EH (cell line): ENCODE data around the gene FAM171A1.
"Not testable (repeated sequence)": the region's sequence is repeated elsewhere in the genome, so short reads cannot be mapped to it uniquely, and the experiment has no call there.

ENCODE experiments used
- DNase-seq: peaks from one replicate; pipeline ENCODE4 v3.0.0-alpha.2; 2015; ENCODE audit warnings: low read depth

The FAM171A1 gene

DNA sequence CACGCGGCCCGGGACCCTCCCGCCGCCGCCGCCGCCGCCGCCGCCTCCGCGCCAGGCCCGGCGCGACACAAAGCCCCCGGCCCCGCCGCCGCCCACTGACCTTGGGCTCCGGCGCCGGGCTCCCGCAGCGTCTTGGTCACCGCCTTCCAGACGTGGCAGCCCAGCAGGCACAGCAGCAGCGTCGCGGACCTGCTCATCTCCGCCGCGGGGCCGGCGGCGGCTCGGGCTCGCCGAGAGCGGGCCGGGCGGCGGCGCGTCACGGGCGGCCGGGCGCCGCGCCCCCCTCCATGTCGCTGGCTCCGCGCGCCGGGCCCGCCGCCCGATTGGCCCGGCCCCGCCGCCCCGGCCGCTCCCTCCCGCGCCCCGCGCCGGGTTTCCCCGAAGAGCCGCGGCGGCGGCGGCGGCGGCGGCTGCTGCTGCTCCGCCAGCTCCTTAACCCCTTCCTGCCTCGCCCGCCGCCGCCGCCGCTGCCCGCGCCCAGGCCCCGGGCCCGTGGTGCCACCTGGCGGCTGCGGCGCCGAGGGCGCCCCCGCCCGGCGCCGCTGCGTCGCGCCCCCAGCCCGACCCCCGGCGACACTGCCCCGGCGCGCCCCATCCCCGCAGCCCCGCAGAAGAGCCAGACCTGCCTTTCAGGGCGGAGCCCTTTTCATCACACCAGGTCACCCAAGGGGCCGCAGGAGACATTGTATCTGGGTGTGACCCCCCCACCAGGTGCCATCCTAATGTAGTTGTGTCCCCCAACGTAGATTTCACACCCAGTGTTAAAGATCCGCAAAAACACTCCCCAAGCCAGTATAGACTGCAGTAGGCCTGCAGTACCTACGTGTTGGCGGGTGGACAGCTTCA, at the start of gene FAM171A1:
Gene FAM171A1 (minus strand): TSS at position 434 of the 846 bp plus-strand sequence. CDS start 237 bp downstream, at position 197.
- DNase-seq, result peak; percentile 67

DNA sequence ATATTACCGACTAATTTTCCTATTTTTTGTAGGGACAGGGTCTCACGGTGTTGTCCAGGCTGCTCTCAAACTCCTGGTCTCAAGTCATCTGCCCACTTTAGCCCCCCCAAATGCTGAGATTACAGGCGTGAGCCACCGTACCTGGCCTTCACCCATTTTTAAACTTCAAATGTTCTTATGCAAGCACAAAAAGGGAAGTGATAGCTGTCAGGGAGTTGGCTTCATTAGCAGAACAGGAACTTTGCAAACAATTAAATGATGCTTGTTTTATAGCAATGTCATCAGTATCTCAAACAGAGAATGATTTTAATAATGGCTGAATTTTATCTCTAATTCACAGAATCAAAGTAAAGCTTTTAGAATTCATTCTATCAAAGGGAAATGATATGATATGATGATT, 49.8 kb upstream of the FAM171A1 start:
- no peak for DNase-seq

DNA sequence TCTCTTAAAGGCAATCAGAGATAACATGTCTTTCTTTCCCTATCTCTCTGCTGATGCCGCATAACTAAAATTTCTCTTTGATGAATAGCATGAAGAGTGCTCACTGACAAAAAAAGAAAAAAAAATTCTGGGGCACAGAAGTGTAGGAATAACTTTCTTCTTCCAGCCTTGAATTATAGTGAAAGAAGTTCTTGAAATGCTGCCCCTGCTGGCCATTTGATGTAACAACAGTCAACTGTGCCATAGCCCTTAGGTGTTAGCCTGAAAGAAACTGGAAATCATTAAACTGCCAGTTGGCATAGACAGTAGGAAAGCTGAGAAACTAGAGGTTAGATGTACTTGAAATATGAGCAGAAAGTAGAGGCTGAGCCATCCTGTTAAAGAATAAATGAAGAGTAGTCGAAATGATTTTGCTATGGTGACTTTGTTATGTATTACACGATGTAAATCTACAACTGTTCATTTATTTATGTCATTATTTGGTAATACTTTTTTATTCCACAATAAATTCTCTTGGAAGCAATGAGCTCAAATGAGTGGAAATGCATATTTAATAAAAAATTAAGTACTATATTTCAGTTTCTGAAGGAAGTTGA, 48.3 kb upstream of the FAM171A1 start:
- peak; percentile 53 for DNase-seq

DNA sequence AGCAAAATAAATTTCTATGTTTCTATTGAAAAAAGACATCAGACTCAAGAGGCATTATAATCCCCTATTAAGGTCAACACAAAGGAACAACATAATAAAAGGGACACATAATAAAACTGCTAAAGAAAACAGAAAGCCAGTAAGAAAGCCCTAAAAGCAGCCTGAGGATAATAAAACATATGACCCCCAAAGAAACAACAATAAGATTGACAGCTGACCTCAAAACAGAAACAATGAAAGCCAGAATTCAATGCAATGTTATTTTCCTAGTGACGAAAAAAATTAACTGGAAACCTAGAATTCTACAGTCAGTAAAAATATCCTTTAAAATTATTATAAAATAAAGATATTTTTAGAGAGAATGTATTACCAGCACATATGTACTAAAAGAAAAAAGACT, 44.9 kb upstream of the FAM171A1 start:
- no peak for DNase-seq

DNA sequence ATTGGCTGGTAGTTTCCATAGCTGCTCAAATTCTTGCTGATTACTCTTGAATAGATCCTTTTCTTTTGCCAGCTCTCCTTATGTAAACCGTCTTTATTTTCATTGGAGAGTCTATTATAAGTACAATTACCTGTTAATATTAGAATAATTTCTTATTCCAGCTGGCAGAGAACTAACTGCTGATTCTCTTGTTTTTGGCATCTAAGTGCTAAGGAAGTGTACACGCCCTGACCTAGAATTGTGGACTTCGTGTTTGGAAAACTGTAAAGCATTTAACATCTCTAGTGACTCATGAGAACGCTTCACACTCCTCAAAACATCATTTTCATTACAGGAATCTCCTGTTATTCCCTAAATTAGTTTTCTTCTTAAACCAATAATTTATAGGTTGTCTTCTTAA, 39.9 kb upstream of the FAM171A1 start:
- no peak for DNase-seq

DNA sequence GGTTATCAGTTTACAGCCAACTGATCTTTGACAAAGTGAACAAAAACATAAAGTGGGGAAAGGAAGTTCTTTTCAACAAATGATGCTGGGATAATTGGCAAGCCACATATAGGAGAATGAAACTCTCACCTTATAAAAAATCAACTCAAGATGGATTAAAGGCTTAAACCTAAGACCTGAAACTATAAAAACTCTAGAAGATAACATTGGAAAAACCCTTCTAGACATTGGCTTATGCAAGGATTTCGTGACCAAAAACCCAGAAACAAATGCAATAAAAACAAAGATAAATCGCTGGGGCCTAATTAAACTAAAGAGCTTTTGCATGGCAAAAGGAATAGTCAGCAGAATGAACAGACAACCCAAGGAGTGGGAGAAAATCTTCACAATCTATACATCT, 38.3 kb upstream of the FAM171A1 start:
- DNase-seq, result not testable (repeated sequence)

DNA sequence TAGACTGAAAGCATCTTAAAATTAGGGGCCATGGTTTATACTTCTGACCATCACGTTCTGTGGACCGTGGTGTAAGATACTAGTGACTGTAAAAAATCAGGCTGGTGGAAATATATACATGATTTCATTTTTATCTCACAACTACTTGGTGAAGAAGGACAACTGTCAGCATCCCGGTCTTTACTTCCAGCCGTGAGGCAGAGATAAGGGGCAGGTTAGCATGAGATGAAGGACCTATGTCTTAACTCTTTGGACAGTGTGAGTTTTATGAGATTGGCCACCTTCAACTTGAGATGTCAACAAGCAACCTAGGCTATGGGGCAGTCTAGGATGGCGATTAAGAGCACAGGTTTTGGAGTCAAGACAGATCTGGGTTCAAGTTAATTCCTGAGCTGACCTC, 37.5 kb upstream of the FAM171A1 start:
- no peak for DNase-seq

DNA sequence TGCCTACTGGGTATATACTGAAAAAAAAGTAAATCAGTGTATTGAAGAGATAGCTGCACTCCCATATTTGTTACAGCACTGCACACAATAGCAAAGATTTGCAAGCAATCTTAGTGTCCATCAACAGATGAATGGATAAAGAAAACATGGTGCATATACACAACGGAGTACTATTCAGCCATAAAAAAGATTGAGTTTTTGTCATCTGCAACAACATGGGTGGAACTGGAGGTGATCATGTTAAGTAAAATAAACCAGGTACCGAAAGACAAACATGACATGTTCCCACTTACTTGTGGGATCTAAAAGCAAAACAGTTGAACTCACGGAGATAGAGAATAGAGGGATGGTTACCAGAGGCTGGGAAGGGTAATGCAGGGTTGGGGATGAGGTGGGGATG, 34.2 kb upstream of the FAM171A1 start:
- DNase-seq, result no peak

DNA sequence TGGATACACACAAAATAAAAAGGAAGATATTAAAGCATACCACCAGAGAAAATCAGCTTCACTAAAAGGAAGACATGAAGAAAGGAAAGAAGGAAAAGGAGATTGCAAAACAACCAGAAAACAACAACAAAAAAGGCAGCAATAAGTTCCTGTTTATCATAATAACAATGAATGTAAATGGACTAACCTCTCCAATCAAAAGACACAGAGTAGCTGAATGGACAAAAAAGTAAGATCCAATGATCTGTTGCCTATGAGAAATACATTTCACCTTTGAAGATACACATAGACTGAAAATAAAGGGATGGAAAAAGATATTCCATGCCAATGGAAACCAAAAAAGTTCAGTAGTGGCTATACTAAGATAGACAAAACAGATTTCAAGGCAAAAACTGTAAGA, 30.3 kb upstream of the FAM171A1 start:
- no peak for DNase-seq

DNA sequence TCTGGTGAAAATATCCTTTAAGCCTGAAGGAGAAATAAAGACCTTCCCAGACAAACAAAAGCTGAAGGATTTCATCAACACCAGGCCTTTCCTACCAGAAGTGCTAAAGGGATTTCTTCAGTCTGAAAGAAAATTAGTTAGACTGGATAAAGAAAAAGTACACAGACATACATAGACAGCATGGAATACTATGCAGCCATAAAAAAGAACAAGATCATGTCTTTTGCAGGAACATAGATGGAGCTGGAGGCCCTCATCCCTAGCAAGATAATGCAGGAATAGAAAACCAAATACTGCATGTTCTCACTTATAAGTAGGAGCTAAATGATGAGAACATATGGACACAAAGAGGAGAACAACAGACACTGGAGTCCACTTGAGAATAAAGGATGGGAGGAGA, 29.4 kb upstream of the FAM171A1 start:
- DNase-seq, result not testable (repeated sequence)

DNA sequence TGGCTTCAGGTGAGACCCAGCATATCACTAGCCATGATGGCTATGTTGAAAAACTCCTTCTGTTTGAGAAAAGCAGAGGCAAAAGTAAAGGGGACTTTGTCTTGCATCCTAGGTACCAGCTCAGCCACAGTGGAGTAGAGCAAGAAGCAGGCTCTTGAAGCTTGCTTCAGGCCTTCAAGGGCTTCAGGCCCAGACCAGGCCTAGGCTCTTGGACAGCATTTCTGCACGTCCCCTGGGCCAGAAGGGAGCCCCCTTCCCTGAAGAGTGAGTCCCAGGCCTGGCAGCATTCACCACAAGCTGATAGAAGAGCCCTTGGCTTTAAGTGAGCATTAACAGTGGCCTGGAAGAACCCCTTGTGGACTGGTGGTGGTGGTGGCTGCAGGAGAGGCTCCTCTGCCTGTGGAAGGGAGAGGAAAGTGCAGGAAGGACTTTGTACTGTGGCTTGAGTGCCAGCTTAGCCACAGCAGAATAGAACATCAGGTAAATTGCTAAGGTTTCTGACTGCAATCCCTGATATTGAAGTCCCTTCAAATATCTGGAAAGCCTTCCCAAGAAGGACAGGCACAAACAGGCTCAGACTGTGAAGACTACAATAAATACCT, 28.1 kb upstream of the FAM171A1 start:
- no peak for DNase-seq

DNA sequence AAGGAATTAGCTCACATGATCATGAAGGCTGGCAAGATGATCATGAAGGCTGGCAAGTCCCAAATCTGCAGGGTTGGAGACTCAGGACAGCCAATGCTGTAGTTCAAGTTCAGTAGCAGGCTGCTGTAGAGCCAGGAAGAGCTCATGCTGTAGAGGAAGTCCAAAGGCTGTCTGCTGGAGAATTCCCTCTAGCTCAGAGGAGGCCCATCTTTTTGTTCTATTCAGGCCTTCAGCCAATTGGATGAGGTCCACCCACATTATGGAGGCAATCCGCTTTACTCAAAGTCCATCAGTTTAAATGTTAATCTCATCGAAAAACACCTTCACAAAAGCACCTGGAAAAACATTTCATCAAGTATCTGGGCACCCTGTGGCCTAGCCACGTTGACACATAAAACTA, 24.8 kb upstream of the FAM171A1 start:
- no peak for DNase-seq

DNA sequence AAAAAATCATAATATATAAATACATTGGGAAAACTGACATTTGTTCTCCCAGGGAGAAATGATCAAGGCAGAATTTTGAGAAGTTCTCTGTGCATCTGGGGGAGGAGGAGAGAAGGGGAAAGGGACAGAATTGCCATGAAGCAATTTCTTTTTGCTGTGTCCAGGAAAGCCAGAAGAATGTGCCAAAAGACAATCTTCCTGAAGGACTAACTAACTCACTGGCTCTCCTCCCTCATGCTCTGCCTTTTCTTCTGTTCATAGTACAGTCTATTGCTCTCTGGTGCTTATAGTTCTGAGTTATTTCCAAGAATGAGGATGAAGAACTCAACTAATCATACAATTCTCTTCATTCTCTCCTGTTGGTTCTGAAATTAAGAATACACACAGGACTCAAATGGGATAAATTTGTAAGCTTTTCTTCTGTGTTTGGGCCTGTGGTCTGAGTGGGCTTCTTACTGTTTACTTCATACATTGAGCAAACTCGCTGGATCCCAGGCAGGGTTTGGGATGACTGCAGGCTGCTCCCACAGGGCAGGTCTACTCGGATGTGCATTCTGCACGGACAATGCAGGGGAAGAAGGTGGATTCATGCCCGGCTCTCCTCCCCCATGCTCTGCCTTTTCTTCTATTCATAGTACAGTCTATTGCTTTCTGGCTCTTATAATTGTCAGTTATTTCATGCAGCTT, 22.2 kb upstream of the FAM171A1 start:
- DNase-seq, result no peak

DNA sequence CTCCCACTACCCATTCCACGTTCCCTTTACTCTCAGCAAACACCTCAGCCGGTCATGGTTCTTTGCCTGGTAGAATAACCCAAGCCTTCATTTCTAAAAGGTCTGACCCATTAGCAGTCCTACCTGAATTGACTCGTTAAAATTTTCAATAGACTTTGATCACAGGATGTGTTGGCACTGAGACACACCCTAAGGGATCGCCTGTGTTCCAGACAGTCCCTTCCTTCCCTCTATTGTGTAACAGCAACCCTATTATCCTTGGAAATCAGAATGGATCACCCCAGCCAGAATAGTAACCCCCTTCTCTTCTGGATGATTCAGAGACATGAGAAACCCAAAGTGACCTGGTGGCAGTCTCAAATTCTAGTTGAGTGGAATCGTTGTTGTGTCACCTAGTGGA, 20.4 kb upstream of the FAM171A1 start:
- DNase-seq, result no peak

DNA sequence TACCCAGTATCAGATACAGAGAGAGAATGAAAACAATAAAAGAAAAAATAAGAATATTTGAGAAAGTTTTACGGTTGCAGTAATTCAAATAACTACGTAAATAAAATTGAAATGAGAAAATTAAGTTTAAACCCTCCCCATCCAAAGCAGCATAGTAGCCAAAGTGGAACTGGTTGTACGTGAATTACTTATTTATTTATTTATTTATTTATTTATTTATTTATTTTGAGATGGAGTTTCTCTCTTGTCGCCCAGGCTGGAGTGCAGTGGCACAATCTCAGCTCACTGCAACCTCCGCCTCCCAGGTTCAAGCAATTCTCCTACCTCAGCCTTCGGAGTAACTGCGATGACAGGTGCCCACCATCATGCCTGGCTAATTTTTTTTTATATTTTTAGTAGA, 17.1 kb upstream of the FAM171A1 start:
- DNase-seq, result not testable (repeated sequence)

DNA sequence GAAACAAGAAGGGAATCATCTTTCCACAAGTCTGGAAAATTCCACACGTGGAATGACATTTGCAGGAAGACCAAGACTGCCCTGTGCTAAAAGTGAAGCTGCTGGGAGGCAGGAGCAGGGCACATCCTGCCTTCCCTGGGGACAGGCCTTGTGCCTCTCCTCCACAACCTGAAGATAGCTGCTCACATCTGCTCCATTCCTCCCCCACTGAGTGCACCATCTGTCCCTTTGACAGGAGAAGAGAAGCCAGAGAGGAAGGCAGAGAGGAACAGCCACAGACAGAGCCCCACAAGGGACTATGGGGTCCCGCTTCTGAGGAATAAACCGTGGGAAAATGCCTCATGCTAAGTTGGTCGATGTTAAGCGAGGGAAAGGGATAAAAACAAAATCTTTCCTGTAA, 15.9 kb upstream of the FAM171A1 start:
- DNase-seq, result no peak

DNA sequence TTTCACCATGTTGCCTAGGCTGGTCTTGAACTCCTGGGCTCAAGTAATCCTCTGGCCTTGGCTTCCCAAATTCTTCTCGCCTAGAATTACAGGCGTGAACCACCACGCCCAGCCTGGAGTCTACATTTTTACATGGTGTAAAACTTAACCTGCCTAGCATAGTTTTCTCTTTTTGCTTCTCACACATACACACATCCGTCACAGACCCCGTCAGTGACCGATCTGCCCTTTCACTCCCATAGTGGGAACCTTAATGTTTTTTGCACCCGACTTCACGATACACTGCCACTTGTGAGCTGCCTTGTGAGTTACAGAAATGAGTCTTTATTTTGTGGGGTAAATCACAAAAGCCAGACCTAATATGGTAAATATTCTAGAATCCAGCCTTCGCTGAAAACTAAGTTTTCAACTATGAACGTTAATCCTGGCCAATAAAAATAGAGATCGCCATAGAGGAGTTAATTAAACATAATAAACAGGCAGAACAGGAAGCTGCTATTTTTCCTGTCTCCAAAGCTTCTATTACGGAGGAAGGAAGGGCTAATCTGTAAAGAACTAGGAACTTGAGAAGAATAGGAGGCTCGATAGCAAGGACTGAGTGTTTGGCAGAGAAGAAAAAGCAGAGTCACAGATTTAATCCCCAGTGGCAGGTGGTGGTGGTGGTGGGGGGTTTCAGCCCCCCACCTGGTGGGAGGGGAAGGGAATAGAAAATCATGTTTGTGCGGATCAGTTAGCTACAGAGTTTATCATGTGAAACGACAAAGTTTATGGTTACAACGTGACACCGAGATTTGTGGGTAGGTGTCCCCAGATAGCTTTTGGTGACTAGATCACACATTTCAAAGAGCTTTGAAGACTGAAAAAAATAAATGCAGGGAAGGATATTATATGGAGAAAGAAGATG, 14.7 kb upstream of the FAM171A1 start:
- DNase-seq, result peak; percentile 19

DNA sequence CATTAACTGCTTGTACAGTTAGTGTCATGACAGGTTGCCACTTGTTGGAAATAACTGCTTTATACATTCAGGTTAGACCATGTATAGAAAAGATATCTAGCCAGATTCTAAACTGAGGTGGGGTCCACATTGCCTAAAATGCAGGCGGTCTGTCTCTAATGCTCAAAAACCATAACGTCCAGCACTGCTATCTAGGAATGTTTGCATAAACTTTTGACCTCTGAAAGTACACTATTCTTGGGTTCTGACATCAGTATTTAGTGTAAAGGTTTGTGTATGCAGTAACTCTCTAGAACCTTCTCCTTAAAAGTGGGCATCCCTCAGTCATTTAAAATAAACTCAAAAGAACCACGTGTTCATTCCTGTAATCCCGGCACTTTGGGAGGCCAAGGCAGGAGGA, 10.3 kb upstream of the FAM171A1 start:
- no peak for DNase-seq

DNA sequence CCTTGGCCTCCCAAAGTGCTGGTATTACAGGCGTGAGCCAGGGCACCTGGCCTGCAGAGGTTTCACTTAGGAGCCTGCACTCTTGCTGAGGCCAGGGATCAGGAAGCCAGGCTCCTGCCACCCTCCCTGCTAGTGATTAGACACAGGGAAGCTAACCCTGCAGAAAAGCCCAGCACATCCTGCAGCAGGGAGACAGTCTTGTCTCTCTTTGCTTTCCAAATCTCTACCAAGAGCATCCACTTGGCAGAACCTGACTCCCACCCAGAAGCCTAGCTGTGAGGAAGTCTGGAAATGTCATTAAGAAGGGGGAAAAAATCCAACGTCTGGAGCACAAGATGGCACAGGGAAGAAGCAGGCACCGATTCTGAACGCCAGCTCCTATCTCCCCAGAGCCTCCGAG, 8.0 kb upstream of the FAM171A1 start:
- no peak for DNase-seq

DNA sequence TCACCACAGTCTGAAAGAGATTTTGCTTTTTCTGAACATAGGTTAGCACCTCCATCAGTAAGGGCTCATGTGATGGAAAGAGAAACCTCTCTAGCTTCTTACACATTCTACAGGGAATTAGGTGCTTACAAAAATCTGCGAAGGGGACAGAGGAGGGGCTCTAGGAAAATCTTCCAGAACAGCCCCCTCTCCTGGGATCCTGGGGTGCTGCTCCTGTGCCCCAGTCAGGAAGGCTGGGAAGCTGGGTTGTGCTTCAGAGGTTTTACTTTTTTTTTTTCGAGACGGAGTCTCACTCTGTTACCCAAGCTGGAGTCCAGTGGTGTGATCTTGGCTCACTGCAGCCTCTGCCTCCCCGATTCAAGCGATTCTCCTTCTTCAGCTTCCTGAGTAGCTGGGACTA, 7.5 kb upstream of the FAM171A1 start:
- no peak for DNase-seq

DNA sequence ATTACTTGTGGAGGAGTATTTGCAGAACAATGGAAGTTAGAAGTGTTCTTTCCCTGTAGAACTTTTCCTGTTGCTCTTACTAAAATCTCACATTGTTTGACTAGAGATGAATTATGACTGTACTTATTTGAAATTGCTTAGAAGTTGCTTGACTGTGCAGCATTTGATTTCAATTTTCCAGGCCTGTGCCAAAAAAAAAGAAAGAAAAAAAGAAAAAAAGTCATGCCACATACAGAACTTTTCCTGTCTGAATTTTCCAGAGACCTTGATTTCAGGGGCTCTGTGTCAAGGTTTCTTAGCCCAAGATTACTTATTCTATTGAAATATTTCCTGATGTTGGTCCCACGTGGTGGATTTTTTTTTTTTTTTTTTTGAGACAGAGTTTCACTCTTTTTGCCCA, 3.5 kb upstream of the FAM171A1 start:
- DNase-seq, result no peak

DNA sequence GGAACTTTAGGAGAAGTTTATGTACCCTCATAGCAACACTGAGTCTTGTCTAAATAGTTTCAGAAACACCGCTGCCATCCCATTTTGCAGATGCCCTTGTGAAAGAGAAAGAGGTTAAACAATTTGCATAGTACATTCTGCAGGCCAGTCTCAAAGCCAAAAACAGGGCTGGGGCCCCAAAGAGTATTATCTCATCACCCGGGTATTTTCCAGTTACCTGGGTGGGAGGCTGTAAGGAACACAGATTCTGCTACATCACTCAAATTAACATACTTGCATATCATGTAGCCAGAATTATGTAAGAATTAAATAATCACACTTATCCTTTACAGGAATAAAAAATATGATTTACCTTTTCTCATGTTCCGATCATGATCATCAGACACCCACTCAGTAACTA, 3.1 kb upstream of the FAM171A1 start:
- DNase-seq, result no peak
